GM19023 (cell line): Measurements from ENCODE around the gene SAPCD1.

Experiments
- ATAC-seq: cut with Tn5 transposase; IDR thresholded peaks from one replicate; pipeline ENCODE4 v1.9.1; 2021; ENCODE audit warnings: mild to moderate bottlenecking, moderate library complexity; ENCODE audit not compliant: unreplicated experiment

SAPCD1 gene

DNA sequence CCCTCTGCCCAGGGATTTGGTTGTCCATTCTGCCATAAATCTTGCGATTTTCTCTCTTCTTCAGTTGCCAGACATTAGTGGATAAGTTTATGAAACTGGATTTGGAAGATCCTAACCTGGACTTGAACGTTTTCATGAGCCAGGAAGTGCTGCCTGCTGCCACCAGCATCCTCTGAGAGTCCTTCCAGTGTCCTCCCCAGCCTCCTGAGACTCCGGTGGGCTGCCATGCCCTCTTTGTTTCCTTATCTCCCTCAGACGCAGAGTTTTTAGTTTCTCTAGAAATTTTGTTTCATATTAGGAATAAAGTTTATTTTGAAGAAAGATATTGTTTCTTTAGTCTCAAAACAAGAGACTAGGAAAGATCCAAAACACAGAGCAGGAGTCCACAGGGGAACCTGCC, at the start of gene SAPCD1:
TSS of gene SAPCD1 (plus strand) at position 301 of the 400 bp plus-strand sequence. CDS start 399 bp downstream, outside the sequence.
- ATAC-seq, result no peak

DNA sequence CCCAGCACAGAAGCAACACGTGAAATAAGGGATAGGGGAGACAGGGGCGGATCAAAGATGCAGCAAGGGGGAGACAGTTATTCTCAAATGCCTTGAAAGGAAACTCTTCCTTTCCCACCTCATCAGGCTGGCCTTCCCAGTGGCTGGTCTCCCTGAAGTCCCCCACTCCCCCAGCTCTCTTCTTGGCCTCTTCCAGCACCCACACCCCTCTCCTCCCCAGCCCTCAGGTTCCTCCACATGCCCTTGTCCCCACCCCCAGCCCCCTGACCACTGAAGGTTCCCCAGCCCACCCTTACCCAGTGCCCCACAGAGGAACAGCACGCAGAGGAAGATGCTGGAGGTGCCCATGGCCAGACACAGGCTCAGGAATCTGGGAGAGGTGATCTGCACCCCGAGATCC, 49.0 kb upstream of the SAPCD1 start:
- ATAC-seq, result no peak

DNA sequence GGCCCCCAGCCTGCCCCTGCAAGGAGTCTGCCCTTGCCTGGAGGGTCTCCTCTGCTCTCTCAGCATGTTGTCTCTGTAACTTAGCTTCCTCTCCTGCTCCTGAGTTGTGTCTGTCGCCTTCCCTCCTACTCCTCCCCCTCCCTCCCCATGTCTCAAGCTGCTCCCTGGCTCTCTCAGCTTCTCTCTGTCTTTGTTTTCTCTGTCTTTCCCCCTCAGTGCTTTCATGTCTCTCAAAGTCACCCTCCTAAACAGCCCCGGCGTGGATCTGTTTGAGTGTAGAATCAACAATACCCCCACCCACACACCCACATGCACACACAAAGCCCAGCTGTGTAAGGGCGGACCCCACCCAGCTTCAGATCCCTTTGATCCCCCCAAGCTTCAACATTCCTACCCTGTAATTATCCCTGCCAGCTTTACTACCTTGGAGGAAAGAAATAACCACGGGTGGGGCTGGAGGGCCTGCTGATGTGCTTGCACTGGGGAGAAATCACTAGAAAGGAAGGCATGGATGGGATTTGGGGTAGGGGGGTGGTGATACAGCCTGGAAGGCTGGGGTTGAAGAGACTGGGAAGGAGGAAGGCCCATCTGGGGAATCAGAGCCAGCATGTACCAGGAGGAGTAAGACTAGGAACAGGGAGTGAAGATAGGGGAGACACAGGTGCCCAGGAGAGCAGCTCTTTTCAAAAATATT, 48.3 kb upstream of the SAPCD1 start:
- ATAC-seq, result no peak

DNA sequence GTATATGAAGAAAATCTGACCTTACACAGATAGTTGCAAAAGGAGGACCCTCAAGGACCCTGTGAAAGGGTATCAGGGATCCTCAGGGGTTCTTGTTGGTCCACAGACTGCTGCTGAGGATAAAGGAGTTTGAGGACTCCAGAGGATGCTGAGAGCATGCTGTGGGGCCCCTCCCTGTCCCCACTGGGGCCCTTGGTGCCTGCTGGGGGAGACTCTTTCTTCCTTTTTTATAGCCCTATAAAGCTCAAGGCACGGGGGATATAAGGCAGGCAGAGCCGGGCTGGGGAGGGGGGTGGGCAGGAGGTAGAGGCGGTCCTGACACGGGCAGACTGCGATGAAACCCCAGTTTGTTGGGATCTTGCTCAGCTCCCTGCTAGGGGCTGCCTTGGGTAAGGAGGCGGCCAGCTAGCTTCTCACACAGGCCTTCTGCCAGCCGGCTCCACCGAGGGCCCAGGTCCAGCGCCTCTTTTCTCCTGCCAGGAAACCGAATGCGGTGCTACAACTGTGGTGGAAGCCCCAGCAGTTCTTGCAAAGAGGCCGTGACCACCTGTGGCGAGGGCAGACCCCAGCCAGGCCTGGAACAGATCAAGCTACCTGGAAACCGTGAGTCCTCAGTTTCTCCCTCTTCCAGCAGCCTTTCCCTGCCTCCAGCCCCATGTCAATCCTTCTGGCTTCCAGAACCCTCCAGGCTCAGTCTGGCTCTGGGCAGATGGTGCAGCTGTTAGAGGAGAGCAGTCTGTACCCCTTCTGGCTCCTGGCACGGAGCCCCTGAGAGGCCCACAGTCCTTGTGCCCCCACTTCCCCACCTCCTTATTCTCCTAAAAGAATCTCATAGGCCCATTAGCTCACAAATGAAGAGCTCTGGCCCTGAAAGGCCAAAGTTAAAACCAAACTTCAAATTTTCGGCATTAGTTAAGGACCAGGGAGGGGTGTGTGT, 47.2 kb upstream of the SAPCD1 start, which contains the start of gene LY6G6D:
TSS of gene LY6G6D (plus strand) at position 327 of the 937 bp plus-strand sequence. CDS start at position 335, 8 bp downstream.
- no peak for ATAC-seq

DNA sequence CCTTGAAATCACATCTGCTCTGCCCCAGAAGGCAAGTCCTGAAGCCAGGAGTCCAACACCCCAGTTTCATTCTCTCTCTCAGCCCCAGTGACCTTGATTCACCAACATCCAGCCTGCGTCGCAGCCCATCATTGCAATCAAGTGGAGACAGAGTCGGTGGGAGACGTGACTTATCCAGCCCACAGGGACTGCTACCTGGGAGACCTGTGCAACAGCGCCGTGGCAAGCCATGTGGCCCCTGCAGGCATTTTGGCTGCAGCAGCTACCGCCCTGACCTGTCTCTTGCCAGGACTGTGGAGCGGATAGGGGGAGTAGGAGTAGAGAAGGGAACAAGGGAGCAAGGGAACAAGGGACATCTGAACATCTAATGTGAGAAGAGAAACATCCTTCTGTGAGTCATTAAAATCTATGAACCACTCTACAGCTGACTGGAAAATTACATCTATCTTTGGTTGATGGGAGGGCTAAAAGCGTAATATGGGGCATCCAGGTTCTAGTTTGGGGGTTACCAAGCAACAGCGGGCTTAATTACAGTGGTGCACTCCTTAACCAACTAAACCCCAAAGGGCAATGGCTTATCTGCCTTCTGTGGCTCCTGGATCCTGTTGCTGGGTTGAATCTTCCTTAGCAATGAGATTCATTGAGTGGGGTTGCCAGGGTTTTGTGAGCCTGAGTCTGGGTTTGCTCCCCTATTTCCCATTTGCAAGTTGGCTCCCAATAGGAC, 44.8 kb upstream of the SAPCD1 start:
- ATAC-seq, result no peak

DNA sequence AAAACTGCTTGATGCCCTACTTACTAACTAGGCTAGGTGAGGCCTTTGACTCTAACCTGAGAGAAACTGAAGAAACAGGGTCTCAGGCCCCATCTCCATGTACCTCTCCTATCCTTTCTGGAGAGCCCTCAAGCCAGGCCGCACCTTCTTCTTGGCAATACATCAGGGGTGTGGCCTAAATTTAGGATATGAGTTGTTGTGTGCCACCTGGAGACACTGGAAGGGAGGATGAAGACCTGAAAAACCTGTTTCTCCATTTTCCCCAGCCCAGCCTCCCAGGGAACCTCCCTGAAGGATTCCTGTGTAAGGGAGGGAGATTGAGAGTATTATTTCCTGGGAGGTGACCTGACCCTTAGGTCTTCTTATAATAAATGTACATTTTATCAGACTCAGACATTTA, 44.2 kb upstream of the SAPCD1 start:
- no peak for ATAC-seq

DNA sequence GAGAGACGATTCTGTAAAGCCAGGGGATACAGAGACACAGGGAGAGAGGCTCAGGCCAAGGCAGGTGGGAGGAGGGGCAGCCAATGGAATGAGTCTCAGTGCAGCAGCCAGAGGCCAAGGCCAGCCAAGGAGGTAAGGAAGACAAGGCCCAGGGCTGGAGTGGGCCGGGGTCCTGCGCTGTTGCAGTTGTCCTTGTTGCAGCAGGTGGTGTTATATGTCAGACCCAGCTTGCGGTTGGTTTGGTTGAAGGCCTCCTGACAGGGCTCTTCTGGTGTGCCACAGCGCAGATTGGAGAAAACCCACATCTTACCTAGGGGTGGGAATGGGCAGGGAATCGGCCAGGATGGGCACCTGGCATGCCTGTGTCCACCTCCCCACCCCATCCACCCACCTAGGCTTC, 43.5 kb upstream of the SAPCD1 start:
- ATAC-seq, result no peak

DNA sequence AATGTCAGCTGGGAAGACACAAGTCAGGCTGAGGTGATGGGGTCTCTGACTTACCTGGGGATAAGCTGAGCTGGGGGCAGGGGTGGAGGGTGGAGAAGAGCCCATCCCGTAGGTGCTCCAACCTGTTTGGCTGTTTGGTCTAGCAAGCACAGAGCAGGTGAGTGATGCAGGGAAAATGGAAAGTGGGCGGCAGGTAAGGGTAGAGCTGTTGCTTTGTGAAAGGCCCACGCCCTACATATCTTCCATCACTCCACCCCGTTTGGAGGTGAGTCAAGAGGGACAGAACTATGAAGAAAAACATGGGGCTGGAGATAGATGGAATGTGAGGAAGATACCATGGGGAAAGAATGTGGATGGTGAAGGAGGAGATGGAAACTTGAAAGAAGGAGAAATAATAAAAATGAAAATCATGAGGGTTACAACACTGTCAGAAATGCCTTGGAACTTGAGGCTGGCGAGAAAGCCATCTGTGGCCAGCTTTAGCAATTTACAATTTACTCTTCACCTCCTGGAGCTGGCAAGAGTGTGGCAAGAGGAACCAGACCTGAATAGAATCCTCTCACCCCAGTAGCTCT, 42.2 kb upstream of the SAPCD1 start:
- no peak for ATAC-seq

DNA sequence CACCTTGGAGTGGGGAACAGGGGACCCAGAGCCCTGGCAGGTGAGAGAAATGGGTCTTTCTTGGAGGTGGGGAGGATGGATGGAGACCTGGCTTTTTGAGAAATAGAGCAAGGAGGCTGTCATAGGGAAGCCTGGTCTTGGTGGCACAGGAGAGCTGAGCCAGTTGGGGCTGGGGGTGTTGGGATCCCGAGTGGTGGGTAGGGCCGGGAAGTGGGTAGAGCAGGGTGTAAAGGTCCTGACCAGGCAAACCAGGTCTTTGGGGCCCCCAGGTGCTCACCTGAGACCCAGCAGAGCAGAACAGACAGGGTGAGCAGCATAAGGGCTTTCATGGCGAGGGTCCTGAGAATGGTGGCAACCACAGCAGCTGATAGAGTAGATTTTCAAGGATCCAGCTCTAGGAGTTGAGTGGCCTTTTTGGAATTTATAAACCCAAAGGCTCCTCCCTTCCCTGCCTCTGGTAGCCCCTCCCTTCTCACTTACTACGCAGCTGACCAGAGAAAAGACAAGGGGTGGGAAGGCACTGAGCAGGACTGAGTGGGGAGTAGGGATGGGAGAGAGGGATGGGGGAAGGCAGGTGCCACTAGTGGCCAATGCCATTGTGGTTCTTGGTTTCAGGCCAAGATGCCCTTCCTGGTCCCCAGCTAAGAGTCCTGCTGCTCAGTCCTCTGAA, 41.0 kb upstream of the SAPCD1 start, which contains the start of gene LY6G6C:
TSS of gene LY6G6C (minus strand) at position 396 of the 670 bp plus-strand sequence. CDS start at position 329, 67 bp downstream.
- ATAC-seq, result no peak

DNA sequence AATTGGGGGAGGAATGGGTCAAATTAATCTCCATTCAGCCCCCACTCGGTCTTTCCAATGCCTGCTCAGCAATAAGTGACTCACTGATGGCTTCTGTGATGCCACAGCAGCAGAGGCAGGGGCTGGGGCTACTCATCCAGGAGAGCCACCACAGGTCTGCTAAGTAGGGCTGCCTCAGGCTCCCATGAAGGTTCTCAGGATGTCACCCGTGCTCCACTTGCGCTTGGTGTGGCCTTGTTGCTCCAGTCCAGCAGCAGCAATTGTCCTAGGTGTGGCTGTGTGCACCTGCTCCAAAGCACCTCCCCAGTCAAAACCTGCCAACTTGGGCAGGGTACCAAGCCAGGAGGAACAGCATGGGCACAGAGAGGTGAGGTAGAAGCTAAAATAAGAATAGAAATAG, 40.3 kb upstream of the SAPCD1 start:
- ATAC-seq, result no peak

DNA sequence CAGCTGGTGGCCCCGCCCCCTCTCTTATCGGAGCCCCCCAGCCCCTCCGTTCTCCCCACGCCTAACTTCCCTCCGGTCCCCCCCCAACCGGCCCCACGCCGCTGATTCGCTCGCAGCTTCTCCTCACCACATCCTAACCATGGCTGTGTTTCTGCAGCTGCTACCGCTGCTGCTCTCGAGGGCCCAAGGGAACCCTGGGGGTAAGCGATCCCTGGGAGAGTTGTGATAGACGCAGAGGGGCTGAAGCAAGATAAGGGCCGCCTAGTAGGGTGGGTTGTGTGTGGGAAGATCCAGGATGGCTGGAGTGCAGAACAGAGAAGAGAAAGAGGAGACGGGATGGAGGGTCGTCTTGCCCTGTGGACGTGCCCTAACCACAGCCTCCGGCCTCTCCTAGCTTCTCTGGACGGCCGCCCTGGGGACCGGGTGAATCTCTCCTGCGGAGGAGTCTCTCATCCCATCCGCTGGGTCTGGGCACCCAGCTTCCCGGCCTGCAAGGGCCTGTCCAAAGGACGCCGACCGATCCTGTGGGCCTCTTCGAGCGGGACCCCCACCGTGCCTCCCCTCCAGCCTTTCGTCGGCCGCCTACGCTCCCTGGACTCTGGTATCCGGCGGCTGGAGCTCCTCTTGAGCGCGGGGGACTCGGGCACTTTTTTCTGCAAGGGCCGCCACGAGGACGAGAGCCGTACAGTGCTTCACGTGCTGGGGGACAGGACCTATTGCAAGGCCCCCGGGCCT, 39.0 kb upstream of the SAPCD1 start, which contains the start of gene MPIG6B:
TSS of gene MPIG6B (plus strand) at position 129 of the 735 bp plus-strand sequence. CDS start at position 140, 11 bp downstream.
- no peak for ATAC-seq

DNA sequence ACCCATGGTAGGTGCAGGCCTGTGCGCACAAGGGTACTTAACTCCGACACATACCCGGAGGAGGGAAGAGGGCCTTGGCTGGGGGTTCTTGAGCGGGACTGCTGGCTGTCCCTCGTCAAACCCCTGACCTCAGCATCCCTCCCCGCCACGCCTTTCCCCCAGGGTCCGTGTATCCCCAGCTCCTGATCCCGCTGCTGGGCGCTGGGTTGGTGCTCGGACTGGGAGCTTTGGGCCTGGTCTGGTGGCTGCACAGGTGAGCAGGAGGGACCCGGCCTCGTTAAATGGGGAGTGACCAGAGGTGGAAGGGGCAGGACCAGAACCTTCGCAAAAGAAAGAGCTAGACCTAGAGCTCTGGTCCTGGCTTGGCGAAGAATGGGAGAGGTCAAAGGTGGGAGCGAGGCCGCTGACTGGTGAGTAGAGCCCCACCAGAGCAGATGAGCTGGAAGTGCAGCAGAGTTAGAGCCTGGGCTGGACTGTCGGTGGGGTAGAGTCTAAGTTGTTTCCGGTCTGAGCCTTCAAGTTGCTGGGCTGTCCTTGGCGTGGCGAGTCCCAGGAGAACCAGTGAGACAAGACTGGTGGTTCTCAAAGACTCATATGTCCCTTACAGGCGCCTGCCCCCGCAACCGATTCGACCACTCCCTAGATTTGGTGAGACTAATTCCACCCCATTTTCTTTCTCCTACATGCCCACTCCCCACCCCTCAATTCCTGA, 38.3 kb upstream of the SAPCD1 start:
- ATAC-seq, result no peak

DNA sequence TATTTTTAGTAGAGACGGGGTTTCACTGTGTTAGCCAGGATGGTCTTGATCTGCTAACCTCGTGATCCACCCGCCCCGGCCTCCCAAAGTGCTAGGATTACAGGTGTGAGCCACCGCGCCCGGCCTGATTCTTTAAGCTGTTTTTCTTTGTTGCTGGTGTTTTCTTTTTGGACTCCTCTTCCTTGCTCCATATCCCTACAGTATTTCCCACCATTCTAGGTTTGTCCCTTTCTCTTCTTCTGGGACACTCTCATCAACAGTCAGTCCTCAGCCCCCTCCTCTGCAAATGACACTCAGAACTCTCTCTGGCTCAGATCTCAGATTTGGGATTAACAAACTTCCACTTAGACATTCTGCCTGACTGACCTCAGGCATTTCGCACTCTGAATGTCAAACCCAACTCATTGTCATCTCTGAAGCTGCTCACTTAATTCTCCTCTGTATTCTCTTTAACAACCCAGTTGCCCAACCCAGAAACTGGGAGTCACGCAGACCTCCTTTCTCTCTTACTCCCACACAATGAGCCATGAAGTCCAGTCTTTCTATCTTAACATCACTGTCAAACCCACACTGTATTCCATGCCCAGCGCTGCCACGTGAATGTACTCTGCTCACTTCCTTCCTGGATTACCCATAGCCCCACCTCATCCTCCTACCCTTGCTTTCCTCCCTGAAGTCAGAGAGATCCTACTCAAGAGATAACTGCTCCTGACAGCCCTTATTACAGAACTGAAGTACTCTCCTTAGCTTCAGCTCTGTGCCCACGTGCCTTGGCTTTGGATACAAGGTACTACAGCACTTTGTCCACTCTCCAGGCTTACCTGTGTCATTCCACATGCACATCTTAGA, 36.7 kb upstream of the SAPCD1 start:
- ATAC-seq, result no peak

DNA sequence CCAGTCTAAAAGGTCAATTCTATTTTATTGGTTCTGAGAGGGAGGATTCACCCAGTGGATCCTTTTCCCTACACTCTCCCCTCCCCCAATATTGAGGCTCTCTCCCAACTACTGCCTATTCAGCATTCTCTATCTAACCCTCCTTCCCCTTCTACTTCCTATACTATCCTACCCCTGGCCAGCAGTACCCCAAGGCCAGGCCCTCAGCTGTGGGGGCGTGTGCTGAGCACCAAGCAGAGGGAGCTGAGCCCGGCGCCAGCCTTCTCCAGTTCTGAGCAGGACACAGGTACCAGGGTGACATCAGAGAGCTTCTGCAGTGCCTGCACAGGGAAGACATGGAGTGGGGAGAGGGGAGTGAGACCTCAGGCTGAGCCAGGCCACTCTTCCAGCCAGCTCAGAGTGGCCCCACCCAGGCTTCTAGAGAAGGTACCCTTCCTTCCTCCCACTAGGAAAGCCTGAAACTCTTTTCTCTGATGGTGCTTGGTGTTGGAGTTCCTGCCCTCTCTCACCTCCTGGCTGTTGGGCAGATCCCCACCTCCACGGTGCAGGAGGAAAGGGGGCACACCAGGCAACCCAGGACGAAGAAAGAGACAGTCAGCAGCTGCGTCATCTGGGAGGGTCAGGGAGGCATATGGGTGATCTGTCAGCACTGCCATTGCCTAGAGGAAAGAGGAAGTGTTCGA, 35.3 kb upstream of the SAPCD1 start:
- no peak for ATAC-seq

DNA sequence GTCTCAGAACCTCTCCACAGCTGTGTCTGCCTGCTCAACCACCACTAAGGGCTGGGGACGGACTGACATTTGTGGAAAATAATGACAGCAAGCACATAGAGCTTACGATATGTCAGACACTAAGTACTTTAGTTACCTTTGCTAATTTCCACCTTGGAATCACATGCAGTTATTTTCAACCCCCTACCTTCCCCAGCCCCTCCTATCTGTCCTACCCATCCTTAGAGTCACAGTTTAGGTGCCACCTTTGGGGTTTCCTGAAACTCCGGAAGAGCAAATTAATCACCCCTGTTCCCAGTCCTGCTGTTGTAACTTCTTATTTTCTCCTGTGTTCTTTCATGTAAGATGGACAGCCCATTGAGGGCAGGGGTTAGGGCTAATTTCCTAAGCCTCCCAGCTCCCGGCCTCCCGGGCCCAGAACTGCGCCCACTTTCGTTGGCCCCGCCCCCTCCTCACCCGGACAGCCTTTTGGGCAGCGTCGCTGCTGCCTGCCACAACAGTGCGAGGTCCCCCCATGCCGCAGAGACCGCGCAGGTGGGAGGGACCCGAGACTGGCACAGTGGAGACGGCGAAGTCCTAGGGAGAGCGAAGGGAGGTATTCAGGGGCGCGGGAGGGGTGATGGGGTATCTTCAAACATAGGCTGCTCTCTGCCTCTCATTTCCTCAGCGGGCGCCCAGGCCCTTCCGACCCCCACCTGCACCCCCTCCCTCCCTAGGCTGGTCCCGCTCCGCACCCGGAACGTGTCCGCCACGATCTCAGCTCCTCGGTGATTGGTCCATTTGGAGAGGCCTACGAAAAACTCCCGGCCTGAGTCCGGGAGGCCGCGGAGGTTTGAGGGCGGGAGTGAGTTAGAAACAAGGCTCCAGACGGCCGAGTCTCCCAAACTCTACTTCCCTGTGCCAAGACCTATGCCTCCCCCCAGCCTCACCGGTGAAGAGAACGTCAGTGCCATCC, 34.5 kb upstream of the SAPCD1 start:
- ATAC-seq, result no peak
